IPS-NIHi7 (cell line): ENCODE data around the gene ZNF385A.

Experiments used
- DNase-seq: peaks from one replicate; pipeline ENCODE4 v3.0.0; 2012; ENCODE audit warnings: mixed read lengths; ENCODE audit errors: extremely low spot score

Gene ZNF385A

DNA sequence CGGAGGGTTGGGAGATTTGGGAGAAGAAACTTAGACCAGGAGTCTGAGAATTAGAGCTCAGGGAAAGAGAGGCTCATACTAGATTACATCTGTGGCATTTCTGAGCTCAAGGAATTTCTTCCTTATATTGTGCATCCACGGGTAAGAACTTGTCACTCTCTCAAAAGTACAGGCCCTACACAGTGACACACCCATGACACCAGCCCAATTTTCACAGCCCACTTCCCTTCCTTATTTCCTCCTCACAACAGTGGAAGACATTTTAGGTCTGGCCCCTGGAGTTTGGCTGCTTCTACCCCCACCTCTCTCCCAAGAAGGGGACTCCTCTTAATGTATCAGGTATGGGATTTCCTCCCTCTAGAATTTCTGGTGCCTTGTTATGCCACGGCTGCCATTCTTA, 9.2 kb upstream of the ZNF385A start:
- DNase-seq, result no peak

DNA sequence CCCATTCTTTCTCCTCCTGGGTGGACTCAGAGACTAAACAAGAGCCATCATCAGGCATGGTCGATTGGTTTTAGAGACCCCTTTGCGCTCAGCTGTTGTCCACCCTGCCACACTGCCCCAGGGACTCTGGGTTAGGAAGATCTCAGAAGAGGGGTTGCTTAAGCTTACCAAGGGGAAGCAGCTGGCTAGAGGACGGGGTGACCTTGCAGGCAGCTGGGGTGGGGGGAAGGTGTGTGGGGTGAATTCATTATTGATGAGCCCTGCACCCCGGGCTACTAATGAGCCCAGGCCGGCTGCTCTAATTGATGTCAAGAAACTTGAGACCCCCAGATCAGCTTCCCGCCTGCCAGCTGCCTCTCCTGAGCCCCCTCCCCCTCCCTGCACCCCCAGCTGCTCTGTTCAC, 8.7 kb upstream of the ZNF385A start:
- no peak for DNase-seq

DNA sequence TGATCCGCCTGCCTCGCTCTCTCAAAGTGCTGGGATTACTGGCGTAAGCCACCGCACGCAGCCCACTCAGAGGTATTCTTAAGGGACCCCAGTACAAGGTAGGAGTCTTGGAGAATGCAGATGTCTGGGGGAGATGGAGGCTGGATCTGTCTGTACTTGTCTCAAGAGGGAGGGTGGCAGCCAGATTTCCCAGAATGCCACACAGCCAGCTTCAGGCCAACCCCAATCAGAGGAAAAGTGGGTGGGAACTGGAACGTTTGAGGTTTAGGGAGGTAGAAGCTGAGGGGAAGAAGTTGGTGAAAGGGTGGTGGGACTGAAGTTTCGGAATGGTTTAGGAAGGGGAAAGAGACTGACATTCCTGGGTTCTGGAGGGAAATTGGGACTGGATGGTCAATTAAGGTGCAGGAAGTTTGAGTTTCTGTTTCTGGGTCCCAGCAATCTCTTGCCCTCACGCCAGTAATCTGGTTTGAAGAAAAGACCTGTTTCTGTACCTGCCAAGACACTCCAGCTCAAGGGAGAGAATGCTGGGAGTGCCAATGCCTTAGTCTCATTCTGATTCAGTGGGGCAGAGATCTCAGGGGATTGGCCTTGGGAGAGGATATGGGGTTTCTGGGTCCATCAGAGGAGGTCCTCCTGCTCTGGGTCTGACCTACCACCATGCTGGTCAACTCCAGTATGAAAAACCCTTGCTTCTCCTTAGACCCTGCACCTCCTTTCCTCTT, 8.1 kb upstream of the ZNF385A start:
- DNase-seq, result no peak

DNA sequence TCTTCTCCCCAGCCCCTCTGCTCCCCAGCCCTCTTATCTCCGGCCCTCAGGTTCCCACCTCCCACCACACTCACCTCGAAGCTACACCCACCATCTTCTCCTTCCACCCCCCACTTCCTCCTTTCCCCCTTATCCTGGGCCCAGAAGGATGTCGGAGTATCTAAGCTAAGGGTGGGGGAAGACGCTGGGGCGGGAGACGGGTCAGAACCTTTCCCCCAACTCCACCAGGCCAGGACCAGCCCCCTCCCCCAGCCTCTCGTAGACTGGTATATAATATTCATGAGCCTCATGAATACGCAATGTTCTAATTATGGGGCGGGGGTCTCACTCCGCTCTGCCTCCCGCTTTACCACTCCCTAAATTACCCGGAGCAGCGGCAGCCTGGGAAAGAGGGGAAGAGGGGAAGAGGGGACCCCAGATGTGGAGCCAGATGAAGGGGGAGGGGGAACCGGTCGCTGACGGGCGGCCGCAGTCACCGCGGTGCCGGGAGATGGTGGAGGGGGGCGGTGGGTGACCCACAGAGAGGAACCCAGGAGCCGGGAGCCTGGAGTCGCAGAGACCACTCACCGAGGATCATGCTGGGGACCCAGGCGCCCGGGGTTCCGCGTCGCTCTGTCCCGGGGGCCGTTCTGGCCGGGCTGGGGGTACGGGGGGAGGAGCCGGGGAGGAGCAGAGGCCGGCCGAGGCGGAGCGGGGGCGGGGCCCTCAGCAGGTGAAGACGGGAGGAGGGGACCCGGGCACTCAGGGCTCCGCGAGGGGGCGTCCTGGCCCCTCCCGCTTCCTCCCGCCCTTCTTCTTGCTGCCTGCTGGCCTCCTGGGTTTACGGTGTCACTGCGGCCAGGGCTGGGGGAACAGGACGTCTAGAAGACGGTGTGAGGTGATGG, 6.4 kb upstream of the ZNF385A start:
- DNase-seq, result peak; percentile 90

DNA sequence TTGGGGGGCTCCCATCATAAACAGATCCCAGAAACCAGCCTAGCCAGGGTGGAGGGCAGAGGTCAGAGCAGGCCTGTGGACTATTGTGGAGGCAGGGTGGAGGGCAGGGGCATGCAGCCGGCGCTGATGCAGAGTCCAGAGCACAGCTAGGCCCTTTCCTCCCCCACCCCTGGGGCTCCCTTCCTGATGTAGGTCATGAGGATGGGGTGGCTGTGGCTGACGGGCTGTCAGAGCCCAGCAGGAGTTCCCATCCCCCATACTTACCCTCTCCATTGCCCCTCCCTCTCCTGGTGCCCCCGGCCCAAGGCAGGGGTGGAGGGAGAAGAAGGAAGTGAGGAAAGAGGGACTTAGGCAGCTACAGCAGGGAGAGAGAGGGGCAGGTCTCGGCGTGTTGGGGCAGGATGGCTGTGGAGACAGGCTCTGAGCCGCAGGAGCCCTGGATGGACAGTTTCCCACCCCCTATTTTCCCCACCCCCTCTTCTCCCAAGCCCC, 5.7 kb upstream of the ZNF385A start:
- no peak for DNase-seq

DNA sequence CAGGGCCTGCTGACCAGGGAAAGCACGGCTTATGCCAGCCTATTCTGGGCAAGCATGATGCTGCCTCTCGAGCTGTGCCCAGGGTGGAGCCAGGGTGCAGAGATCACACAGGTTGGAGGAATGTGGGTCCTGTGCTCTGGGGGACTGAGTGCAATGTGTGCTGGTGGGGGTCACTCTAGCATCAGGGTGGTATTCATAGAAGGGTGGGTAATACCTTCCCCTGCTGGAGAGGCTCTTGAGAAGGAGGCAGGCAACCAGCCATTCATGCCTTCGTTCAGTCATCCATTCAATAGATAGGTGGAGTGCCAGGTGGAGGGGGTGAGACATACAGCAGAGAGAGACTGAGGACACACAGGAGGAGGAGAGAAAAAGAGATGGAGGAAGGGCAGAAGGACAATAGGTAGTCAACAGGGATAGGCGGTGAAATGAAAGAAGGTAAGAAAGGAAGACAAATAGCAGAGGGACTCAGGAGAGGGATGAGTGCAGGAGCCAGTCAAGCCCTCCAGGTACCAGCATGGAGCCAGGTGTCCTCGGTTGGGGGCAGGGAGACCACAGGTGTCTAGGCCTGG, 5.2 kb upstream of the ZNF385A start:
- DNase-seq, result no peak

DNA sequence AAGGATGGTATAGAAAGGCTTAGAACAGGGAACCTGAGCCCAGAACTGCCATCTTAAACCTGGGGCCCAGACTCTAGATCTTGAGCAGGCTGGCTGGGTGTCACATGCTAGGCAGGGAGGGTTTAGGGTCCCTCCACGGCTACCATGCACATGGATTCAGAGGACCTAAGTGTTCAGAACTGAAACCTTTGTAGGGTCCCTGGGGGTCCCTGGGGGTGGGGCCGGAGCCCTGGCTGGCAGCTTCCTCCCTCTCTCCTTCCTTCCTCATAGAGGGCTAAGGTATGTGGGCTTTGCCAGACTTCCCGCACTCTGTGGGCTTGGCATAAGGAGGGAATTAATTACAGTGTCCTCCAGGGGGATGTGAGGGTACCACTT, 4.6 kb upstream of the ZNF385A start:
- no peak for DNase-seq

DNA sequence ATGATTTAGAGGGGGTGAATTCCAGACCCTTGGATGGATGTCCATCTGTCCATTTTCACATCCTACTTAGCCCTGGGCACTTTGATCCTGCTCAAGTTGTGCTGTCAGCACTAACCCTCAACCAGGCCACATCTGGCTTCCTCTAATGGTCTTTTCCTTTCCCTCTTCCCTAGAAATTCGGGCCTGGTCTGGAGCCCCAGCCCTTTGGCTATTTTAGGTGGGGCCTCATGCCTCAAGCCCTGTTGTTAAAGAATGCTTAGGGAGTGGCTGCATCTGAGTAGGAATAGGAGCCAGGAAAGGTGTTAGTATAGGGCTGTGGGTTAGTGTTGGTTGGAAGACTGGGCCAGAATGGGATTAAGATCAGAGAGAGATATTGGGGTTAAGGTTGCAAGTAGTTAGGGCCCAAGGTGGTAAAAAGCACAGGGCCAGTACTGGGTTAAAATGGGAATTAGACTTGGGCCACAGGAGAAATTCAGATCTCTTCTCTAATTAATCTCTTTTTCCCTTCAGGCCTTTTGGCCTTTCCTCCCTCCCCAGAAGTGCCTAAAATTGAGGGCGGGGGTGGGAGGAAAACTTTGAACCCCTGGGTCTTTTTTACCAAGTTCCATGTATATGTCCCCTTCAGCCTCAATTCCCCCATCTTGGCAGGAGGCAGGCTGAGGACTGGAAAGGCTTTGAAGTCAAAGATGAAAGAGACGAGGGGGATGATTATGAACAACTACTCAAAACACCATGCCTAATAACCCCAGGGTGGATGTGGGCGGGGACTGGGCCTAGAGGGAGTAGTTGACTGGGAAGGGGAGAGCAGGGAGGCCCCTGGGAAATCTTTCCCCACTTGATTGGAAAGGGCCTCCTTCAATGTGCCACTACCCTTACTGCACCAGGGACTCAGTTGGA, 4.0 kb upstream of the ZNF385A start:
- no peak for DNase-seq

DNA sequence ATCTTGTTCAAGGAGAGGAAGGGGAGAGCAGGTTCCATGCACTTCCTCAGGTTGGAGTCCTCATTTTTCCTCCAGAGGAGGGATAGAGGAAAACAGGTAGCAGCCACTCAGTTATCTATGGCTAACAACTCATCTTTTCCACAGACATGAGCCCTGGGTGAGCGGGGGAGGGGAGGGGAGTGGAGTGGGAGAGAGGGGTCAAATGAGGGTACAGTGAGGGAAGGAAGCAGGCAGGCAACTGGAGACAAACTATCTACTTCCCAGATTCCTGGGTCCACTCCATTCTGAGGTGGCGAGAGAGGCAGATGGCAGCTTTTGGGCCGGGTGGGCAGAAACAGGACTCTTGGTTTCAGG, 2.6 kb upstream of the ZNF385A start:
- DNase-seq, result no peak

DNA sequence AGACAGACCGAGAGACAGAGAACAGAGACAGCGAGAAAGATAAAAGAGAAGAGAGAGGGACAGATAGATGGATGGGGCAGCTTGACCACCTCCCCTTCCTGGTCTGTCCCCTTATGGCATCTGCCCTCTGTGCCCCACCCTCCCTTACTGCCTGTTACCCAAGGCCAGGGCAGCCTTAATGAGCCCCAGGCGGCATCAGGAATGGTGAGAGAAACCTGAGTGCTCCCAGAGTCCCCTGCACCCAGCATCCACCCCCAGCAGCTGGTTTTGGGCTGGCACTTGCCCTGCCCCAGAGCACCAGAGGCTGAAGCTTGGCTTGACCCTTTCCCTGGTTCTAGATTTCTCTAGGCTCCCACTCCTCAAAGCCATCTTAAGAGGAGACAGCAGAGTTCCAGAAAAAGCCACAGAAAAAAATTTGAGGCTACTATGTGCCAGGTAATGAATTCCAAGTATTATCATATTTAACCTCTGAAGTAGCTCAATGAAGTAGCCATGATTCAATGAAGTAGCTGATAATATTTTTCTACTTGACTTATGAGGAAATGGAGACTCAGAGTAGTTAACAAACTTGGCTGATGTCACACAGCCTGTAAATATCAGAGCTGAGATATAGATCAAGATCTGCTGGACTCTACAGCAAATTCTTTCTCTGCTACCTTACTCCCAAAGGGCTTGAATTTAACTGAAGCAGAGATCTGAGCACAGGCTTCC, 2.0 kb upstream of the ZNF385A start:
- DNase-seq, result no peak

DNA sequence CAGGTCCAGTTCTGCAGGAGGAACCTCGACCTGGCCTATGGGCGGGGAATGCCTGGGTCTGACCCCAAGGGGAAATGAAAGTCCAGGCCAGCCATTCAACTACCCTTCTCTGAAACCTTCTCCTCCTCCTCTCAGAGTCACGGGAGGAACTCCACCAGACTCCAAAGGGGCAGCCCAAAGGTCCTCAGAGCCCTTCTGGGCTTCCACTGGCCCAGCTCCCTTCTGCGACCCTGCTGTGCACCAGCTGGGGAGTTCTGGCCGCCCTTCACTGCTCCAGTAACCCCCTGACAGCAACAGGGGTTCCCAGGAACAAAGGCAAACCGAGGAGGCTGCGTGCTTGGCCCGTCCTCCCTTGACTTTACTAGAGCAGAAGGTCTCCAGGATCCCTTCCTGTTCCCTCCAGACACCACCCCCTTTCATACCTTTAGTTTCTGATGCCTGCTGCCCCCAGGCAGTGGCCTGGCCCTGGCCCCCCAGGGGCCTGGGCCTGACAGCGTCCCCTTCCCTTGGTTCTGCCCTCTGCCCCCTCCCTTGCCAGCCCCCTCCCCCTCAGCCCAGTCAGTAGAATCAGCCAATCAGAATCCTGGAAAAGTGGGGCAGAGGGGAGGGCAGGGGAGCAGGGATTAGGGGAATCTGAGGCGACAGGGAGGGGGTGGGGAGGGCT, 850 bp upstream of the ZNF385A start:
- DNase-seq, result peak; percentile 67

DNA sequence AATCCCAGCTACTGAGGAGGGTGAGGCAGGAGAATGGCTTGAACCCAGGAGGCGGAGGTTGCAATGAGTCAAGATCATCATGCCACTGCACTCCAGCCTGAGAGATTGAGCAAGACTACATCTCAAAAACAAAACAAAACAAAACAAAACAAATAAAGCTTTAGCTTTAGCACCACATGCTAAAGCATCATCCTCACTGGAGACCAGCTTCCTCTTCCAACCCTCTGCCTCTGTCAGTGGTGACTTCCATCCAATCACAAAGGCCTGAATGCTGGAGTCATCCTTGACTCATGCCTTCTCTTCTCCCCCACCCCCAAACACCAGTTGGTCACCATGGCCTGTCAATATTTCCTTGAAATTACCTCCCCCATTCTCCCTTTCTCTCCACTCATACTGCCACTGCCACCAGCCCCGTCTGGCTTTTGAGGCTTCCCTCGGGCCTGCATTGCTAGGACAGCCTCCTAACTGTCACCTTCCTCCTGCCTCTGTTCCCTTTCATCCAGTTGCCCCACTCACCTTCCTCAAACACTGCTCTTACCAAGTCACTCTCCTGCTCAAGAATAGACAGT, 1.4 kb downstream of the ZNF385A start:
- no peak for DNase-seq

DNA sequence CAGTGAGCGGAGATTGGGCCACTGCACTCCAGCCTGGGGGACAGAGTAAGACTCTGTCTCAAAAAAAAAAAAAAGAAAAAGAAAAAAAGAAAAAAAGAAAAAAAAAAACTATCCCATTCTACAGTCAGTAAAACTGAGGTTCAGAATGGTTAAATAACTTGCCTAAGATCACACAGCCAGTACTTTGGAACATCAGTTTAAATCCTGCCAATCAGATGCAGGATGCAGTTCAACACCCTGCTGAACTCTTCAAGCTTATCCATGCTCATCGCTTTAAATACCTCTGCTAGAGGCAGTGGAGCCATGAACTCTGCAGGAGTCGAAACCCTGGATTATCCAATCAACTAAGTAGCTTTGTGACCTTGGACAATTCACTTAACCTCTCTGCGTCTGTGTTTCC, 3.4 kb downstream of the ZNF385A start:
- no peak for DNase-seq

DNA sequence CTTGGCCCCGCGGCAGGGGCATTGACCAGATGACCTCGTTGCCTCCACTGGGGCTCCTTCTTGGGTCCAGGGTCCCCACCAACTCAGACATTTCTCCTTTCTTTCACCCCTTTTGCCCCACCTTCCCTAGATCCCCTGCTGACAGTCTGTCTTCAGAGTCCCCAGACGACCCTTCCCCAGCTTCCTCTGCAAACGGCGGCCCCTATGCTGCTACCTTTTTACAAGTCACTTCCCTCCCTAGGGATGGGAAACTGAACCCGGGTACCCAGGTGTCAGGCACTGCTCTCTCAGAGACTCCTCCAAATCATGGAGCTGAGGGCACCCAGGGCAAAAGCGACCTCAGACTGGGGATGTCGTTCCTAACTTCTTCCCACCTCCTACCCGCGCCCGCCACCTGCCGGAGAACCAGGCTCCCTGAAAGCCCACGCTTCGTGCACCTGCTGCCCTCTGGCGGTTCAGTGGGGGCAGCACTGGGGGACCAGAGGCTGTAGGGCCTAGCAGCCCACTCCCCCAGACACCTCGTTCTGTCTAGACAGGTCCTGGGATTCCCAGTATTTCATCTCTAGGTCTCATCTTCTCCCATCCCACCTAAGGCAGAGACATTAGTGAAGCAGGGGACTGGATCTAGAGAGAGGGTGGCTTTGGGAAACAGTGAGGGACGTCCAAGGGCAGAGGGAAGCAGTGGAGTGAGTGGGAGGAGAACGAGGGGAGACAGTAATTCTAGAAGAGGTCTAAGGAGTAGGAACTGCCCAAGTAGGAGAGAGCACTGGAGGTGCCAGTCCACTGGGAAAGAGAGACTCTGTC, 4.9 kb downstream of the ZNF385A start:
- DNase-seq, result peak; percentile 94

DNA sequence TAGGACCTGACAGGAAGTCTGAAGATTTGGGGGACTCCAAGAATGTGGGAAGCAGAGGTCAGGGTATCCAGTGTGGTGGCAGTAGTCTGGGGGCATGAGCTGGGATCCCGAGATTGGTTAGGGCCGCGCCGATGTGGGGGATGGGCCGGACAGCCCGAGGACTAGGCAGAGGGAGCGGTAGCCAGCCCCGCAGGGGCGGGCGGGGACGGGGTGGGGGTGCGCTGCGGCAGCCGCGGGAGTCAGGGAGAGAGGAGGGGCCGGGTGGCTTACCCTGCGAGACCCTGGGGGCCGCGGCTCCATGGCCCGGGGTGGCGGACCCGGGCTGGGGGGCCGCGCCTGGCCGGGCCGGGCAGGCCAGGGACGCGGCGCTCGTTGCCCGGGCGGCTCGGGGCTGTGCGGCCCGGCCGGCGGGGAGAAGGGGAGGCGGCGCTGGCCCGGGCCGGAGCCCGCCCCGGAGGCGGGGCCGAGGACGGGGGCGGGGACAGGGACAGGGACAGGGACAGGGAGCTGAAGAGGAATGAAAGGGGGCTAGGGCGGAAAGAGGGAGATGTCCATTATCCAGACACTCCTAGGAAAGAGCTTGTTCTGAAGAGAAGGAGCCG, 5.6 kb downstream of the ZNF385A start:
- DNase-seq, result peak; percentile 89

DNA sequence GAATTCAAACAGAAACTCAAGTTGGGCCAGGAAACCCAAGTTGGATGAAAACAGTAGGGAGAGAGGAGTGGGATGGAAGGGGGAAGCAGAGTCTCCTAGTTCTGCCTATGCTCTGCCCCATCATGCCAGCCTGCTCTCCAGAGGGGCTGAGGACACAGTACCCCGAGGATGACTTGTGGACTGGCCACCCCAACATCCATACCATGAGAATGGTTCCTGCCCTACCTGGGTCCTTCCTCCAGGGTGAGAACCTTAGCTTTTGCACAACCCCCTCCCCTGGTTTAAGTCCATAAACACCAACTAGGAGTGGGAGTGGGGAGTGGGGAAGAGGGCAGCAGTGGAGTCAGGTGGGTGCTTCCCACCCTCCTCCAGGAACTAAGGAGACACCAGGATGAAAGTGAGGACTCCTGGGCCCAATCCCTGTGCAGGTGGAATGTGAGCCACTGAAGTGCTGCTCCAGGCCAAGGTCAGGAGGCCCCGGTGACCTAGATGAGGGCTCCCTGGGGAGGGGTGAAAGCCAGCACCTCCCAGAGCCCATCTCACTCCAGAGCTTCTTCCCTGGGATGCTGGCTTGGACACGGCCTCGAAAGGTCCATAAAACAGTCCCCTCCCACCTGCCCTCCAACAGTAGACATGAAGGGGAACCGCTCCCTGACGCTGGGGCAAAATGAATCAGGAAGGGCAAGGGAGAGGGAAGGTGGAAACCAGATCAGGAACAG, 6.6 kb downstream of the ZNF385A start:
- DNase-seq, result no peak

DNA sequence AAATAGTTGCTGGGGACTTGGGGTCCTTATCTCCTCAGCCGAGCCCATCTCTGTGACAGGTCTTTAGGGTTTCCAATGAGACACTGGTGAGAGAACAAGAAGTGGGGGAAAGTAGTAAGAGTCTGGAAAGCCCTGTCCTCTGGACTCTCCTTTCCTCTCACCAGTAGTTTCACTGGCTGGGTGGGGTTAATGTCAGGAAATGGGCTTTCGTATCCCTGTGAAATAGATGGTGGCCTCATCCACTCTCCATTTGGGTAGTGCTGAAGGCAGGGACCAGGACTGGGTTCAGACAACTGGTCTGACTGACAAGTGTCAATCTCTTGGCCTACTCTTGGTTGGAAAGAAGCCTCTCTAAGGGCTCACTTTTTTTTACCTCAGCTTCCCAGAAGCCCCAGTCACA, 7.5 kb downstream of the ZNF385A start:
- DNase-seq, result no peak

DNA sequence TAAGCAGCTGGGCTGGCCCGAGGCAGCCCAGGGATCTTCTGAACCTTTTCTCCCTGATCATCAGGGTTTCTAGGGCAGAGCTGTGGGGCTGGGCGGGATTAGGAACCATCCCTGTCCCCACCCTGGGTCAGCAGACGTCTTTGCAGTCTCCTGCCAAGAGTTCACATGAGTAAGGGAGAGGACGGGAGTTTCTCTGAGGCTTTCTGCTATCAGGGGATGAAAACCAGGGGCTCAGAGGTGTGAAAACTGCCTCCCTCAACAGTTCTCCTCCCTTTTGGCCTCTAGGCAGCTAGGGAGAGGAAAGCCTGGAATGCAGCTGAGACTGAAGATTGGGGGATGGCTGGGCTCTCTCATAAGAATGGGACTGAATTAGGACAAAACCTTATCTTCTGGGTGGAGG, 7.9 kb downstream of the ZNF385A start:
- no peak for DNase-seq

DNA sequence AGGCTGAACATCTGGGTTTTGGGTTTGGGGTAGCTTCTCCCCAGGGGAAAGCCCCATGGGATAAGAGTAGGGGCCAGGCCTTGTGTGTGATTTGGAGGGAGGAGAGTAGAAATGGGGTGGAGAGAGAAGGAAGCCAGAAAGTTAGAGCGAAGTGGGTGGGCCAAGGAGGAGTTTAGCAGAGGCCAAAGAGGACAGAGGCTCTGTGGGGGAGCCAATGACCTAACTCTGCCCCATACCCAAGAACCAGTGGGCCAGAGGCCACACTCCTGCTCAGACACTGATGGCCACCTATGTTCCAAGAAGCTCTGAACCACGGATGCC, 9.3 kb downstream of the ZNF385A start:
- no peak for DNase-seq
